Cardiac septum (tissue), 1 donor: ENCODE data around the gene KCNT1. TPM values are rescaled to one million over a fixed set of nuclear protein-coding genes. Genes with fewer than 3 reads are reported as not detected.

Source experiments
- DNase-seq: peaks from one replicate; pipeline ENCODE4 v3.0.0-alpha.2; 2020; ENCODE audit warnings: low spot score
- intact Hi-C: fragments of 100-400 bp; cut with DNase I; formaldehyde crosslinking; loops from one replicate; pipeline ENCODE4 v1.14.0; 2022
- total RNA-seq: library from RNA; stranded (reverse); fragmentation: NEBNext Ultra II Directional; extraction: Animal tissue kit (Norgen Biotek cat#: 25700); gene quantifications from one replicate; pipeline ENCODE4 v1.2.1, GENCODE V29; 2021
- donor health status: DM: no; HTN: no; CAD: no.

Gene KCNT1
- total RNA-seq, 1 donor from 2014 or later = 1.2 TPM

GRCh38 chr9:135757356-135757755 lies 55.4 kb downstream of the KCNT1 start:
- DNase-seq = no peak

GRCh38 chr9:135758056-135758455 lies 56.1 kb downstream of the KCNT1 start:
- intact Hi-C loops = no loop called here
- DNase-seq = no peak

More at GRCh38 chr9:135757356-135757755, 55.4 kb downstream of the KCNT1 start:
- intact Hi-C loops = no loop called here

- no peak for DNase-seq
- intact Hi-C loops = no loop called here
Measured at GRCh38 chr9:135758870-135759269, 56.9 kb downstream of the KCNT1 start.

GRCh38 chr9:135759676-135760300 lies 57.8 kb downstream of the KCNT1 start:
- intact Hi-C loops = no loop called here

GRCh38 chr9:135760465-135760864 lies 58.5 kb downstream of the KCNT1 start:
- intact Hi-C loops = no loop called here

More at GRCh38 chr9:135759676-135760300, 57.8 kb downstream of the KCNT1 start:
- DNase-seq = no peak

GRCh38 chr9:135761150-135761844 lies 59.3 kb downstream of the KCNT1 start:
- intact Hi-C loops = no loop called here
- no peak for DNase-seq

More at GRCh38 chr9:135760465-135760864, 58.5 kb downstream of the KCNT1 start:
- no peak for DNase-seq

- DNase-seq = no peak
- intact Hi-C loops = no loop called here
Measured at GRCh38 chr9:135761845-135762168, 59.8 kb downstream of the KCNT1 start.

- intact Hi-C loops = no loop called here
- DNase-seq = no peak
Measured at GRCh38 chr9:135762921-135763320, 60.9 kb downstream of the KCNT1 start.

- intact Hi-C loops = no loop called here
- DNase-seq = no peak
Measured at GRCh38 chr9:135763716-135764446, 61.9 kb downstream of the KCNT1 start.

GRCh38 chr9:135764731-135765130 lies 62.7 kb downstream of the KCNT1 start:
- no peak for DNase-seq
- intact Hi-C loops = no loop called here

GRCh38 chr9:135765416-135765815 lies 63.4 kb downstream of the KCNT1 start:
- intact Hi-C loops = no loop called here

GRCh38 chr9:135766251-135766650 lies 64.3 kb downstream of the KCNT1 start:
- DNase-seq = no peak
- intact Hi-C loops = no loop called here

More at GRCh38 chr9:135765416-135765815, 63.4 kb downstream of the KCNT1 start:
- DNase-seq = no peak

GRCh38 chr9:135766707-135767106 lies 64.7 kb downstream of the KCNT1 start:
- intact Hi-C loops = no loop called here
- no peak for DNase-seq

- intact Hi-C loops = no loop called here
- DNase-seq = no peak
Measured at GRCh38 chr9:135768516-135769218, 66.7 kb downstream of the KCNT1 start.

GRCh38 chr9:135769489-135770202 lies 67.7 kb downstream of the KCNT1 start:
- DNase-seq = no peak
- intact Hi-C loops = no loop called here

- intact Hi-C loops = no loop called here
Measured at GRCh38 chr9:135770203-135770535, 68.2 kb downstream of the KCNT1 start.

GRCh38 chr9:135770771-135771170 lies 68.8 kb downstream of the KCNT1 start:
- intact Hi-C loops = no loop called here
- DNase-seq = no peak

More at GRCh38 chr9:135770203-135770535, 68.2 kb downstream of the KCNT1 start:
- DNase-seq = no peak

GRCh38 chr9:135771401-135772051 lies 69.5 kb downstream of the KCNT1 start:
- intact Hi-C loops = no loop called here
- no peak for DNase-seq

GRCh38 chr9:135772056-135772646 lies 70.2 kb downstream of the KCNT1 start:
- intact Hi-C loops = no loop called here
- DNase-seq = no peak
